ENCODE results near the gene ZNF552.
"Not testable (repeated sequence)": the region's sequence is repeated elsewhere in the genome, so short reads cannot be mapped to it uniquely, and the experiment has no call there.

The ZNF552 gene

DNA sequence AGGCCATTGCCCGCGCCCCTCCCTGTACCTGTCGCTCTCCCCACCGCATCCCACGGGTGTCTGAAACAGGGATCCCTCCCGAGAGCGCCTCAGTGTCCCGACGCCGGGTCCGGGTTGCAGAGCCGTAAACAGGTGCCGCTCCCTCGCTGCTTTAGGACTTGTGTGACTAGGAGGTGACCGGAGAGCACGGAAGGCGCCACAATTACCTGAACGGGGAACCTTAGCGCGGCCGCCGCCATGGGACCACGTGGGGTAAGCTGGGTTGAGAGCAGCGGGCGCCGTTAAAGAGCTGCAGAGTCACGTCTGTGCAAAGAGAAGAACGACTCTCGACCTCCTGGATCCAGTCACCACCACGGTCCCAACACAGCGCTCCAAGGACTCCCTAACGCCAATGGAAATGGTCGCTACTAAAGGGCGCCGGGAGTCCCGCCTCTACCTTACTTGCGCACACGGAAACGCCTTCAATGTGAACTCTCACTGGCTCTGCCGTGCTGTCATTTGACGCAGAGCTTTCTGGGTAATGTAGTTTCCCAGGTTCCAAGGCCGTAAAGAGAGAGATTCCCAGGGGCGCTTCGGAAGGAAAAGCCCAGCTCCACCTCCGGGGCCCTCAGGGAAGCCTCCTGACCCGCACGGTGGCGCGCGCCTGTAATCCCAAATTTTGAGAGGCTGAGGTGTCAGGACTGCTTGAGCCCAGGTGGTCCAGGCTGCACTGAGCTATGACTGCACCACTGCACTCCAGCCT is at the start of gene ZNF552:
ZNF552 (minus strand) TSS at position 409 of the 742 bp plus-strand sequence; CDS start at position 239, 170 bp downstream.
- DNase-seq (ENCODE audit: low read depth, low spot score), result peak; percentile 57

DNA sequence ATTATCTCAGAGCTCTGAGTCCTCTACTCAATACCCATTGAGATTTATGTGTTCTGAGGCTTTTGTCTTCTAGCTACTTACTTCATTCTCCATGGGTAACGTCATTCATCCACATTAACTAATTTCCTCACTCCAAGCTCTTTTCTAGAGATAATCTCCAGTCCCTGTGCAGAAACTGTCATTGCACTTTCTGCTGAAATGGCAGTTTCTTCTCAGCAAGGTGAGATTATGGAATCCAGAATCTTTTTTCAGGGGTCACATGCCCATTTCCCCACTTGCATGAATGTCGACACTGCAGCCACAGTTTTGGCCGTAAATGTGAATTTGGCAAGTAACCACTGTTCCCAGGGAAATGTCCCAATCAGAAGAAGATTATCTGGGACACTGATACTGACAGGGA is 47.6 kb upstream of the ZNF552 start:
- not testable (repeated sequence) for DNase-seq (ENCODE audit: low read depth, low spot score)

DNA sequence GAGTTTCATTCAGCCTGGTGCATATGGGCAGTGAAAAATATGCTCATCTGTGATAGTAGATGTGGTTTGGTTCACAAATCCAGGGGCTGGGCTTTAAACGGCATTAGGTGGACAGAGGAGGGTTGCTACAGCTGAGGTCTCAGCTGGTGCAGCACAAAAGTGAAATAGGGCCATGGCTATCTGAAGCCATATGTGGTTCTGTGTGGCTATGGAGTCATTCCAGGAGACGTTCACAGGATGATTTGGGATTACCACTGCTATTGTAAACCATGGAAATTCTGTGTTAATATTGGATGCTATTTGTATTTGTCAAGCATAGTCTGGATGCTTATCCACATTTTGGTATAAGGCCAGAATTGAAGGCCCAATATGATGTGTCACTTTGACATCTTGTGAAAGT is 39.4 kb upstream of the ZNF552 start:
- DNase-seq (ENCODE audit: low read depth, low spot score), result not testable (repeated sequence)

DNA sequence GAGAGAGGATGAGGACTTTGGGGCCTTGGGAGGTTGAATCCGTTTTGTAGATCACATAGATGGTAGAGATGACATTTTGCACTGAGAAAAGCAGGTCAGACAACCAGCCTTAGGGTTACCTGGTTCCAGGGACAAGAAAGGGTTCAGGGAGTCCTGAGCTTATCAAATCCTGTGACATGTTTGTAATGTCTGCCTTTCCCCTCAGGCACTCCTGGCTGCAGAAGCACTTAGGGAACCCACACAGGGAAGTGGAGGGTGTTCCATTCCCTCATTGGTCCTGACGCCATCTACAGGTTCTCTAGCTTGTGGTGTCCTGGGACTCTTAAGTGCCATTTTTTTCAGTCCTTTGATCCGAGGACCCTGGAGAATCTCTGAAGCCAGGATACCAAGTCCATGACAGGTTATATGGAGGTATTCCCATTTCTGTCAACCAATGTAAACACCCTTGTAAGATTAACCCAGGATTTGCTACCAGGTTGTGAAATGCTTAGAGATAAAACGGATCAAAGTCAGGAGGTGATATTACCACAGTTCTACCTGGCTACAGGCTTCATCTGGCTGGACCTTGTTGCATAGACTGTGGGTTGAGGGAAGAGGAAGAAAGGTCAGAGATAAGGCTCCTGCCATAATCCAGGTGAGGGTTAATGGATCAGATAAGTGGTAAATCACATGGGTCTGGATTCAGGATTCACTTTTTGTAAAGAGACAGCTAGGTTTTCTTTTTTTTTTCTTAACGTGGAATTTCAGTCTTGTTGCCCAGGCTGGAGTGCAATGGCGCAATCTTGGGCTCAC is 37.3 kb upstream of the ZNF552 start:
- DNase-seq (ENCODE audit: low read depth, low spot score), result not testable (repeated sequence)

DNA sequence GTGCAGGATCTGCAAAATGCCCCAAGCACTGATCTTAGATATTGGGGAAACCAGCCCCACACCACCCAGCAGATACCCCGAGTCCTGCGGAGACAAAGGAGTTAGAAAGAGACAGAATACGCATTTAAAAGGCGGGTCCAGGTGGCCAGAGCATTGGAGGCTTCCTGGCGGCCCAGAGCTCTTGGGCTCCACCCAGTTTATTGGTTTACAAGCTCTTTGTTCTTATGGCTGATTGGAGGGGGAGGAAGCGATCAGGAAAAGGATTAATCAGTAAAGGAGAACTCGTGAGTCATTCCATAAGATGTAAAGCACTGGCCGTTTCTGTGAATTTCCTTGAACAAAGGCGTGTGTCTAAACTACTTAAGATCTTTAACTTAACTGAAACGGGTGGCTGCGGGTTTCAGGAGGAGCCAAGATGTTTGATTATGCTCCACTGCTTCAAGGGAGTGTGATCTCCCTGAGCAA is 35.9 kb upstream of the ZNF552 start:
- DNase-seq (ENCODE audit: low read depth, low spot score), result no peak

GRCh38 chr19:57849666-57850473 is 35.2 kb upstream of the ZNF552 start, which contains the start of gene ZNF587:
TSS of gene ZNF587 (plus strand) at chr19:57849859. CDS start at chr19:57850039, 180 bp downstream.
- peak; percentile 29 for DNase-seq (ENCODE audit: low read depth, low spot score)

- not testable (repeated sequence) for DNase-seq (ENCODE audit: low read depth, low spot score)
Measured at GRCh38 chr19:57849162-57849665, 34.5 kb upstream of the ZNF552 start.

- DNase-seq (ENCODE audit: low read depth, low spot score), result not testable (repeated sequence)
Measured at GRCh38 chr19:57847164-57847563, 32.5 kb upstream of the ZNF552 start.

DNA sequence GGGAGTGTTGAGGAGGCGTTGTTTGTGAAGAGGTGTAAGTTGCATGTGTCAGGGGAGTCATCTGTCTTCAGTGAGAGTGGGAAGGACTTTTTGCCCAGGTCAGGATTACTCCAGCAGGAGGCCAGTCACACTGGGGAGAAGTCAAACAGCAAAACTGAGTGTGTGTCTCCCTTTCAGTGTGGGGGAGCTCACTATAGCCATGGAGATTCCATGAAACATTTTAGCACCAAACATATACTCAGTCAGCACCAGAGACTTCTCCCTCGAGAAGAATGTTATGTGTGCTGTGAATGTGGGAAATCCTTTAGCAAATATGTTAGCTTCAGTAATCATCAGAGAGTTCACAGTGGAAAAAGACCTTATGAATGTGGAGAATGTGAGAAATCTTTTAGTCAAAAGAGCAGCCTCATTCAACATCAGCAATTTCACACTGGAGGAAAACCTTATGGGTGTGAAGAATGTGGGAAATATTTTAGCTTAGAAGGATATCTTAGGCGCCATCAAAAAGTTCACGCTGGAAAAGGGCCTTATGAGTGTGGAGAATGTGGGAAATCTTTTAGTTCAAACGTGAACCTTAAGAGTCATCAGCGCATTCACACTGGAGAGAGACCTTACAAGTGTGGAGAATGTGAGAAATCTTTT is 26.5 kb upstream of the ZNF552 start:
- DNase-seq (ENCODE audit: low read depth, low spot score), result no peak

- DNase-seq (ENCODE audit: low read depth, low spot score), result not testable (repeated sequence)
Measured at GRCh38 chr19:57838622-57839191, 24.0 kb upstream of the ZNF552 start.

DNA sequence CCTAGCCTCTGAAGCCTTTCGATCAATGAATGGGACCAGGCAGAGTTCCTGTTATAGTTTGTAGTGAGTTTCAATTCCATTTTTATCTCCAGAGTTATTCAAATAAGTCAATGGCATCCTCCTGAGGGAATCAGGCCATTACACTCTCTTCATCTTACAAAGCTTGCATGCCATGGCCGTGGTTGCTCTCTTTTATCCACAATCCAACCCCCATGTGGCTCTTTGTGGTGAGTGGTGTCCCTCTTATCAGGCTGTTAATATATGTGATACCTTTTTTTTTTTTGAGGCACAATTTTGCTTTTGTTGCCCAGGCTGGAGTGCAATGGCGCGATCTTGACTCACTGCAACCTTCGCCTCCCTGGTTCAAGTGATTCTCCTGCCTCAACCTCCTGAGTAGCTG is 22.3 kb upstream of the ZNF552 start:
- DNase-seq (ENCODE audit: low read depth, low spot score), result not testable (repeated sequence)

GRCh38 chr19:57830071-57830602 is 15.4 kb upstream of the ZNF552 start, which contains the start of gene ZNF587B:
TSS of gene ZNF587B (plus strand) at chr19:57830299. CDS start at chr19:57830529, 230 bp downstream.
- peak; percentile 40 for DNase-seq (ENCODE audit: low read depth, low spot score)

- no peak for DNase-seq (ENCODE audit: low read depth, low spot score)
Measured at GRCh38 chr19:57829316-57829715, 14.6 kb upstream of the ZNF552 start.

DNA sequence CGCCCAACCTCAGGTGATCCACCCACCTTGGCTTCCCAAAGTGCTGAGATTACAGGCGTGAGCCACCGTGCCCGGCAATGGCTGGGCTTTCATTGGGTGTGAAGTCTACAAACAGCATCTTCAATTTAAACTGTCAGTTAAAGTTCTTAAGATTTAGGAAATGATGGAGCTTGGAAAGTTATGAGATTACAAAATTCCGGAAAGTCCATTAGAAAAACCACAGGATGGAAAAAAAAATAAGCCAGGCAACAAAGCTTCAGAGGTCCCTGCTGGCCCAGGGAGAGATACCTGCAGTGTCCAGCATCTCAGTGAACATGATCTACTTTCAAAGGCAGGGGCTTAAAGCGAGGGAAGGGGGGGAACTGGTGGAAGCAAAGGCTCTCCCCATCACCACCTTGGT is 10.8 kb upstream of the ZNF552 start:
- no peak for DNase-seq (ENCODE audit: low read depth, low spot score)

DNA sequence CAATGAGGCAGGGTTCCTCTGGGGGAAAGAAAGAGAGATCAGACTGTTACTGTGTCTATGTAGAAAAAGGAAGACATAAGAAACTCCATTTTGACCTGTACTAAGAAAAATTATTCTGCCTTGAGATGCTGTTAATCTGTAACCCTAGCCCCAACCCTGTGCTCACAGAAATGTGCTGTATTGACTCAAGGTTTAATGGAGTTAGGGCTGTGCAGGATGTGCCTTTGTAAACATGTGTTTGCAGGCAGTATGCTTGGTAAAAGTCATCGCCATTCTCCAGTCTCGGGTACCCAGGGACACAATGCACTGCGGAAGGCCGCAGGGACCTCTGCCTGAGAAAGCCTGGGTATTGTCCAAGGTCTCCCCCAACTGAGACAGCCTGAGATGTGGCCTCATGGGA is 8.9 kb upstream of the ZNF552 start:
- not testable (repeated sequence) for DNase-seq (ENCODE audit: low read depth, low spot score)

DNA sequence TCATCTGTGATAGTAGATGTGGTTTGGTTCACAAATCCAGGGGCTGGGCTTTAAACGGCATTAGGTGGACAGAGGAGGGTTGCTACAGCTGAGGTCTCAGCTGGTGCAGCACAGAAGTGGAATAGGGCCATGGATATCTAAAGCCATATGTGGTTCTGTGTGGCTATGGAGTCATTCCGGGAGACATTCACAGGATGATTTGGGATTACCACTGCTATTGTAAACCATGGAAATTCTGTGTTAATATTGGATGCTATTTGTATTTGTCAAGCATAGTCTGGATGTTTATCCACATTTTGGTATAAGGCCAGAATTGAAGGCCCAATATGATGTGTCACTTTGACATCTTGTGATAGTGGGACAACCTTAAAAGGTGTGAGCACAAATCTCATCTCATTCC is 8.4 kb upstream of the ZNF552 start:
- DNase-seq (ENCODE audit: low read depth, low spot score), result not testable (repeated sequence)

DNA sequence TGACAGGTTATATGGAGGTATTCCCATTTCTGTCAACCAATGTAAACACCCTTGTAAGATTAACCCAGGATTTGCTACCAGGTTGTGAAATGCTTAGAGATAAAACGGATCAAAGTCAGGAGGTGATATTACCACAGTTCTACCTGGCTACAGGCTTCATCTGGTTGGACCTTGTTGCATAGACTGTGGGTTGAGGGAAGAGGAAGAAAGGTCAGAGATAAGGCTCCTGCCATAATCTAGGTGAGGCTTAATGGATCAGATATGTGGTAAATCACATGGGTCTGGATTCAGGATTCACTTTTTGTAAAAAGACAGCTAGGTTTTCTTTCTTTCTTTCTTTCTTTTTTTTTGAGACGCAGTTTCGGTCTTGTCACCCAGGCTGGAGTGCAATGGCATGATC is 6.8 kb upstream of the ZNF552 start:
- not testable (repeated sequence) for DNase-seq (ENCODE audit: low read depth, low spot score)

GRCh38 chr19:57821095-57821494 is 6.4 kb upstream of the ZNF552 start:
- DNase-seq (ENCODE audit: low read depth, low spot score), result not testable (repeated sequence)

GRCh38 chr19:57820599-57820998 is 5.9 kb upstream of the ZNF552 start:
- DNase-seq (ENCODE audit: low read depth, low spot score), result no peak

- DNase-seq (ENCODE audit: low read depth, low spot score), result peak; percentile 76
Measured at GRCh38 chr19:57819475-57820148, 4.9 kb upstream of the ZNF552 start.
